Erythroblast (primary cell): ENCODE results near the gene HSD17B1.

ENCODE experiments used
- GATA1 ChIP-seq: IDR thresholded peaks from 2 replicates; pipeline ENCODE4 v1.6.1; 2011; ENCODE audit warnings: low read depth, mild to moderate bottlenecking, control low read depth, low read length, moderate library complexity
- POLR2A ChIP-seq: IDR thresholded peaks from 2 replicates; pipeline ENCODE4 v1.6.1; 2011; ENCODE audit warnings: mild to moderate bottlenecking, low read length

DNA sequence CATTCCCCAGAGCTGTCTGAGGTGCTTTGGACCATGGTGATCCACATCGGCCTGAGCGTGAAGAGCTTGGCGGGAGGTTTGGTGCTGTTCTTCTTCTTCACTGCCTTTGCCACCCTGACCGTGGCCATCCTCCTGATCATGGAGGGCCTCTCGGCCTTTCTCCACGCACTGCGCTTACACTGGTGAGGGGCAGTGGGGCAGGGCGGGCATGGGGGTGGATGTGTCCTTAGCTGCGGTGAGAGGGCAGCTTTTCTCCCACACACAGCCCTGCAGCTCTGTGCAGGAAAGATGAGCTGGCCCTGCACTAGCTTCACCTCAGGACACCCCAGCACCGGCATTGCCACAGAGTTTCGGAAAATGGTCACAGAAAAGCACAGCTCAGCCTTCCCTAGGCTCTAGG is 38.4 kb upstream of the HSD17B1 start:
- TF ChIP-seq POLR2A = no peak
- no peak for TF ChIP-seq GATA1
